OCI-LY3 (cell line): Measurements from ENCODE around the gene GPRIN2.

Experiments
- H2AFZ ChIP-seq: fragments of 200-600, 300-600 bp; shearing (Covaris generic); 2 replicates; pipeline ENCODE4 v1.6.0; 2014; ENCODE audit warnings: antibody characterized with exemption, low read depth, low read length
- H3K27ac ChIP-seq: fragments of 200-600, 300-600 bp; sonication (generic); 2 replicates; pipeline ENCODE4 v1.5.1; 2014; ENCODE audit warnings: mild to moderate bottlenecking, low read length, moderate library complexity, mixed read lengths
- H3K27me3 ChIP-seq: fragments of 200-600, 300-600 bp; sonication (generic); 2 replicates; pipeline ENCODE4 v1.6.1; 2014; ENCODE audit warnings: low read depth, low read length, mixed read lengths
- H3K36me3 ChIP-seq: fragments of 200-600, 300-600 bp; sonication (generic); replicated peaks from 2 replicates; pipeline ENCODE3; 2014; ENCODE audit warnings: low read depth, low read length, mixed read lengths
- H3K4me1 ChIP-seq: fragments of 300-600, 200-600 bp; sonication (generic); 2 replicates; pipeline ENCODE4 v1.6.1; 2014; ENCODE audit warnings: low read length, mixed read lengths
- H3K4me2 ChIP-seq: fragments of 200-600, 300-600 bp; sonication (generic); 2 replicates; pipeline ENCODE4 v1.6.1; 2014; ENCODE audit warnings: low read length, mixed read lengths
- H3K4me3 ChIP-seq: fragments of 300-600, 200-600 bp; sonication (generic); 2 replicates; pipeline ENCODE4 v1.5.1; 2014; ENCODE audit warnings: antibody characterized with exemption, mild to moderate bottlenecking, low read length, moderate library complexity
- H3K79me2 ChIP-seq: fragments of 300-600, 200-600 bp; shearing (Covaris generic); 2 replicates; pipeline ENCODE4 v1.6.1; 2014; ENCODE audit warnings: mild to moderate bottlenecking, low read length, mixed read lengths
- H3K9ac ChIP-seq: fragments of 300-600, 200-600 bp; shearing (Covaris generic); 2 replicates; pipeline ENCODE4 v1.6.0; 2014; ENCODE audit warnings: mild to moderate bottlenecking, low read length, moderate library complexity
- H3K9me3 ChIP-seq: fragments of 200-600, 300-600 bp; shearing (Covaris generic); 2 replicates; pipeline ENCODE4 v1.6.1; 2014; ENCODE audit warnings: low read length, mixed read lengths; ENCODE audit not compliant: insufficient read depth
- H4K20me1 ChIP-seq: fragments of 200-600, 300-600 bp; sonication (generic); 2 replicates; pipeline ENCODE4 v1.6.1; 2016; ENCODE audit warnings: low read length, mixed read lengths; ENCODE audit not compliant: insufficient read depth
- EZH2phosphoT487 ChIP-seq: fragments of 200-600 bp; shearing (Covaris generic); IDR thresholded peaks from 2 replicates; pipeline ENCODE4 v1.6.1; 2018; ENCODE audit warnings: antibody characterized with exemption, mixed run types, low read depth
- TF ChIP-seq, protein P1 (sequence below): fragments of 200-600, 300-600 bp; sonication (generic); IDR thresholded peaks from 2 replicates; pipeline ENCODE4 v1.5.1; 2014; ENCODE audit warnings: antibody characterized with exemption, low read length, low read depth

GPRIN2 gene

DNA sequence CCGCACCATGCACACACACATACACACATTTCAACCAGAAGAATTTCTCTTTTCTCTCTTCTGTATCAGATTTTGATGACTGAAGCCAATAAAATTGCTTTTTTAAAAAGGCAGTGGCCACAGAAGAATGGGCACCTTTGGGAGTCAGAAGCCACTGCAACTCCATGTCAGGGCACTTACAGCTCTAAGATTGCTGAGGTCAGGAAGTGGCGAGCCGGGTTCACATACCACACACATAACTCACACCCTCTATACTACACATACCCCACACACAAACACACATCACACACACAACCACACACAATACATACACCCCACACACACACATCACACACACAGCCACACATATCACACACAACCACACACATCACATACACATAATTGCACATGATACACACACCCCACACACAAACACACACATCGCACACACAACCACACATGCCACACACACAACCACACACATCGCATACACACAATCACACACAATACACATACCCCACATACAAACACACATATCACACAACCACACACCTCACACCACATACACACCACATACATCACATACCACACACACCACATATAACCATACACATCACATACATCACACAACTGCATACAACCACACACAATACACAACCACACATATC, 31.2 kb downstream of the GPRIN2 start:
- no peaks in the 10 kb centered on the region for H3K27me3 ChIP-seq
- no peak overlapping the region for H3K4me2 ChIP-seq
- H3K9ac ChIP-seq: no peak overlapping the region
- no peaks in the 10 kb centered on the region for H3K4me1 ChIP-seq
- H3K79me2 ChIP-seq: no peaks in the 10 kb centered on the region
- no peak overlapping the region for H2AFZ ChIP-seq
- TF ChIP-seq, protein P1, sequence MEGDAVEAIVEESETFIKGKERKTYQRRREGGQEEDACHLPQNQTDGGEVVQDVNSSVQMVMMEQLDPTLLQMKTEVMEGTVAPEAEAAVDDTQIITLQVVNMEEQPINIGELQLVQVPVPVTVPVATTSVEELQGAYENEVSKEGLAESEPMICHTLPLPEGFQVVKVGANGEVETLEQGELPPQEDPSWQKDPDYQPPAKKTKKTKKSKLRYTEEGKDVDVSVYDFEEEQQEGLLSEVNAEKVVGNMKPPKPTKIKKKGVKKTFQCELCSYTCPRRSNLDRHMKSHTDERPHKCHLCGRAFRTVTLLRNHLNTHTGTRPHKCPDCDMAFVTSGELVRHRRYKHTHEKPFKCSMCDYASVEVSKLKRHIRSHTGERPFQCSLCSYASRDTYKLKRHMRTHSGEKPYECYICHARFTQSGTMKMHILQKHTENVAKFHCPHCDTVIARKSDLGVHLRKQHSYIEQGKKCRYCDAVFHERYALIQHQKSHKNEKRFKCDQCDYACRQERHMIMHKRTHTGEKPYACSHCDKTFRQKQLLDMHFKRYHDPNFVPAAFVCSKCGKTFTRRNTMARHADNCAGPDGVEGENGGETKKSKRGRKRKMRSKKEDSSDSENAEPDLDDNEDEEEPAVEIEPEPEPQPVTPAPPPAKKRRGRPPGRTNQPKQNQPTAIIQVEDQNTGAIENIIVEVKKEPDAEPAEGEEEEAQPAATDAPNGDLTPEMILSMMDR: no peak
- TF ChIP-seq EZH2phosphoT487: no peak
- no peak overlapping the region for H3K27ac ChIP-seq
- peaks cover 5% of the 10 kb centered on the region; the same call in 1 of the 2 replicates for H3K9me3 ChIP-seq
- no peak overlapping the region for H3K4me3 ChIP-seq
- no peaks in the 10 kb centered on the region for H4K20me1 ChIP-seq
- no peaks in the 10 kb centered on the region for H3K36me3 ChIP-seq

DNA sequence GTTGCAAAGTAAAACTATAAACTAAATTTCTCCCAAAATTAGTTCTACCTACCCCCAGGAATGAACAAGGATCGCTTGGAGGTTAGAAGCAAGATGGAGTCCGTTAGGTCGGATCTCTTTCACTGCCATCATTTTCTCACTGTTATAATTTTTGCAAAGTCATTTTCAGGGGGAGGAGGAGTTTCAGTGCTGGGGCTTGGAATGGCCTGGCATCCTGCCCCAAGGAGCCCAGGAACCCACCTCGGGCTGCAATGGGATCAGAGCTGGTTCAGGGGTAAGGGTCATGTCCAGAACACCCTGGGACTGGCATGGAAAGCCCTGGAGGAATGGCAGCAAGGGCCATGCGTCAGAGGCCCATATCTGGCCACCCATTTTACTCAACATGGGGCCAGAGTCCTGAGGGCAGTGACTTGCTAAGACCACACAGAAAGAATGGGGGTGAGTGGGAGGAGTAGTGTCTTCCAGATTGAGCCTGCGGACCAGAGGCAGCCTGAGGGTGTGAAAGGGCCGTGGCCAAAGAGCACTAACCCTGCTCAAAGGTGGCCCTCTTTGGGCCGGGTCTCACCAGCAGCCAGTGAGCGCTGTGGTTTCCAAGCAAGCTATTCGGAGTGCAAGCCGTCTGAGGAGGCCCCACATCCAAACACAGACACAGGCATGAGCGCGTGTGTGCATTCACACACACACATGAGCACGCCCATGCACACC, 31.8 kb downstream of the GPRIN2 start:
- H3K4me2 ChIP-seq: no peak overlapping the region
- H3K27ac ChIP-seq: no peak overlapping the region
- no peak overlapping the region for H3K9ac ChIP-seq
- H4K20me1 ChIP-seq: no peaks in the 10 kb centered on the region
- H3K4me1 ChIP-seq: no peaks in the 10 kb centered on the region
- H2AFZ ChIP-seq: no peak overlapping the region
- H3K4me3 ChIP-seq: no peak overlapping the region
- H3K27me3 ChIP-seq: no peaks in the 10 kb centered on the region
- peaks cover 5% of the 10 kb centered on the region; the same call in 1 of the 2 replicates for H3K9me3 ChIP-seq
- H3K79me2 ChIP-seq: no peaks in the 10 kb centered on the region
- no peak for TF ChIP-seq EZH2phosphoT487
- TF ChIP-seq, protein P1: no peak
- no peaks in the 10 kb centered on the region for H3K36me3 ChIP-seq

DNA sequence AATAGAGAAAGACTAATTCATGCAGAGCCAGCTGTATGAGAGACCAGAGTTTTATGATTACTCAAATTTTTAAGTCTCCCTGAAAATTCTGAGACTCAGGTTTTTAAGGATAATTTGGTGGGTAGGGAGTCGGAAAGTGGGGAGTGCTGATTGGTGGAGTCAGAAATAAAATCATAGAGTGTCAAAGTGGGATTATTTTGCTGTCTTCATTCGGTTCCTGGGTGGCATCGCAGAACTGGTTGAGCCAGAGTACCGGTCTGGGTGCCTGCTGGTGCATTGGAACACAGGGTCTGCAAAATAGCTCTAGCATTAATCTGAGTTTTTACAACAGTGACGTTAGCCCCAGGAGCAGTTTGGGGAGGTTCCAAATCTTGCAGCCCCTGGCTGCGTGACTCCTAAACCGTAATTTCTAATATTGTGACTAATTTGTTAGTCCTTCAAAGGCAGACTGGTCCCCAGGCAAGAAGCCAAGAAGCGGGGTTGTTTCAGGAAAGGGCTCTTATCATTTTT, 32.4 kb downstream of the GPRIN2 start:
- H4K20me1 ChIP-seq: no peaks in the 10 kb centered on the region
- no peak for TF ChIP-seq EZH2phosphoT487
- TF ChIP-seq, protein P1: no peak
- no peaks in the 10 kb centered on the region for H3K79me2 ChIP-seq
- H3K36me3 ChIP-seq: no peaks in the 10 kb centered on the region
- H3K27me3 ChIP-seq: no peaks in the 10 kb centered on the region
- H3K9me3 ChIP-seq: peaks cover 5% of the 10 kb centered on the region; the same call in 1 of the 2 replicates
- no peak overlapping the region for H3K27ac ChIP-seq
- no peak overlapping the region for H2AFZ ChIP-seq
- H3K9ac ChIP-seq: no peak overlapping the region
- H3K4me1 ChIP-seq: no peaks in the 10 kb centered on the region
- no peak overlapping the region for H3K4me2 ChIP-seq
- H3K4me3 ChIP-seq: no peak overlapping the region
